ENCODE results near the gene FECH. TPM values are rescaled to one million over a fixed set of nuclear protein-coding genes. Genes with fewer than 3 reads are reported as not detected.

The FECH gene
- 10 to 100 TPM; 39.0 to 46.1 TPM for total RNA-seq

GRCh38 chr18:57586251-57587049 lies at the start of gene FECH:
TSS of gene FECH (minus strand) at chr18:57586702. CDS start at chr18:57586620, 82 bp downstream.

Other genes with a start within 250 kb of the FECH start
- gene ST8SIA3, start 234.1 kb downstream of the FECH start, total RNA-seq: not detected
- under 1 TPM; under 0.01 TPM for gene ONECUT2, start 151.3 kb downstream of the FECH start, total RNA-seq
- 100 to 1,000 TPM; 153 to 224 TPM for gene NARS1, start 35.1 kb upstream of the FECH start, total RNA-seq
- gene ATP8B1, start 216.6 kb upstream of the FECH start, total RNA-seq: 1 to 10 TPM; 1.4 to 2.0 TPM